HL-60 (cell line): ENCODE measurements around the gene LRP6.

ENCODE experiments used
- DNase-seq, 2 experiments: peaks; one replicate each; pipeline ENCODE4 v3.0.0-alpha.2; 2010 to 2020; ENCODE audit warnings: low read depth in 1 of 2, low spot score in 1 of 2
- H3K27ac ChIP-seq: fragments of 250-450 bp; sonication (Bioruptor Pico); replicated peaks from 2 replicates; pipeline ENCODE4 v1.5.1; 2020; ENCODE audit warnings: mild to moderate bottlenecking, moderate library complexity
- H3K27me3 ChIP-seq: fragments of 250-450 bp; sonication (Bioruptor Pico); 2 replicates; pipeline ENCODE4 v1.5.1; 2021; ENCODE audit warnings: mild to moderate bottlenecking, moderate library complexity; ENCODE audit not compliant: insufficient read depth, poor library complexity, severe bottlenecking
- H3K4me3 ChIP-seq: replicated peaks from 2 replicates; pipeline ENCODE4 v1.5.1; 2011; ENCODE audit warnings: mild to moderate bottlenecking, control low read depth, low read length; ENCODE audit not compliant: insufficient read depth
- GABPA ChIP-seq: IDR thresholded peaks from 2 replicates; pipeline ENCODE4 v1.6.1; 2012; ENCODE audit warnings: low read depth
- POLR2AphosphoS5 ChIP-seq: IDR thresholded peaks from 2 replicates; pipeline ENCODE4 v1.6.1; 2012; ENCODE audit warnings: low read depth
- SPI1 ChIP-seq: IDR thresholded peaks from 2 replicates; pipeline ENCODE4 v1.6.1; 2012; ENCODE audit warnings: low read depth, mild to moderate bottlenecking, borderline replicate concordance
- TF ChIP-seq, protein P1 (sequence below): IDR thresholded peaks from one replicate; pipeline ENCODE4 v1.5.1; 2011; ENCODE audit warnings: low read length, control low read depth, inconsistent platforms; ENCODE audit not compliant: insufficient read depth
- TF ChIP-seq, protein P2 (sequence below): IDR thresholded peaks from 2 replicates; pipeline ENCODE4 v1.6.1; 2012; ENCODE audit warnings: low read depth; ENCODE audit not compliant: insufficient replicate concordance

LRP6 gene

DNA sequence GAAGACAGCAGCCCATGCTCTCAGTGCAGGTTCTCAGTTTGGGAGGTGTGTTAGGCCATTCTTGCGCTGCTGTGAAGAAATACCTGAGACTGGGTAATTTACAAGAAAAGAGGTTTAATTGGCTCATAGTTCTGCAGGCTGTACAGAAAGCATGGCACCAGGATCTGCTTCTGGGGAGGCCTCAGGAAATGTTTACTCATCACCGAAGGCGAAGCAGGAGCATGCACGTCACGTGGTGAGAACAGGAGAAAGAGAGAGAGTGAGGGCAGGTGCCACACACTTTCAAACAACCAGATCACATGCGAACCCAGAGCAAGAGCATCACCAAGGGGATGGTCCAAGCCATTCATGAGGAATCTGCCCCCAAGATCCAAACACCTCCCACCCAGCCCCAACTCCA lies 9.0 kb upstream of the LRP6 start:
- no peak for TF ChIP-seq POLR2AphosphoS5
- TF ChIP-seq, protein P1, sequence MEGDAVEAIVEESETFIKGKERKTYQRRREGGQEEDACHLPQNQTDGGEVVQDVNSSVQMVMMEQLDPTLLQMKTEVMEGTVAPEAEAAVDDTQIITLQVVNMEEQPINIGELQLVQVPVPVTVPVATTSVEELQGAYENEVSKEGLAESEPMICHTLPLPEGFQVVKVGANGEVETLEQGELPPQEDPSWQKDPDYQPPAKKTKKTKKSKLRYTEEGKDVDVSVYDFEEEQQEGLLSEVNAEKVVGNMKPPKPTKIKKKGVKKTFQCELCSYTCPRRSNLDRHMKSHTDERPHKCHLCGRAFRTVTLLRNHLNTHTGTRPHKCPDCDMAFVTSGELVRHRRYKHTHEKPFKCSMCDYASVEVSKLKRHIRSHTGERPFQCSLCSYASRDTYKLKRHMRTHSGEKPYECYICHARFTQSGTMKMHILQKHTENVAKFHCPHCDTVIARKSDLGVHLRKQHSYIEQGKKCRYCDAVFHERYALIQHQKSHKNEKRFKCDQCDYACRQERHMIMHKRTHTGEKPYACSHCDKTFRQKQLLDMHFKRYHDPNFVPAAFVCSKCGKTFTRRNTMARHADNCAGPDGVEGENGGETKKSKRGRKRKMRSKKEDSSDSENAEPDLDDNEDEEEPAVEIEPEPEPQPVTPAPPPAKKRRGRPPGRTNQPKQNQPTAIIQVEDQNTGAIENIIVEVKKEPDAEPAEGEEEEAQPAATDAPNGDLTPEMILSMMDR = no peak
- TF ChIP-seq, protein P2, sequence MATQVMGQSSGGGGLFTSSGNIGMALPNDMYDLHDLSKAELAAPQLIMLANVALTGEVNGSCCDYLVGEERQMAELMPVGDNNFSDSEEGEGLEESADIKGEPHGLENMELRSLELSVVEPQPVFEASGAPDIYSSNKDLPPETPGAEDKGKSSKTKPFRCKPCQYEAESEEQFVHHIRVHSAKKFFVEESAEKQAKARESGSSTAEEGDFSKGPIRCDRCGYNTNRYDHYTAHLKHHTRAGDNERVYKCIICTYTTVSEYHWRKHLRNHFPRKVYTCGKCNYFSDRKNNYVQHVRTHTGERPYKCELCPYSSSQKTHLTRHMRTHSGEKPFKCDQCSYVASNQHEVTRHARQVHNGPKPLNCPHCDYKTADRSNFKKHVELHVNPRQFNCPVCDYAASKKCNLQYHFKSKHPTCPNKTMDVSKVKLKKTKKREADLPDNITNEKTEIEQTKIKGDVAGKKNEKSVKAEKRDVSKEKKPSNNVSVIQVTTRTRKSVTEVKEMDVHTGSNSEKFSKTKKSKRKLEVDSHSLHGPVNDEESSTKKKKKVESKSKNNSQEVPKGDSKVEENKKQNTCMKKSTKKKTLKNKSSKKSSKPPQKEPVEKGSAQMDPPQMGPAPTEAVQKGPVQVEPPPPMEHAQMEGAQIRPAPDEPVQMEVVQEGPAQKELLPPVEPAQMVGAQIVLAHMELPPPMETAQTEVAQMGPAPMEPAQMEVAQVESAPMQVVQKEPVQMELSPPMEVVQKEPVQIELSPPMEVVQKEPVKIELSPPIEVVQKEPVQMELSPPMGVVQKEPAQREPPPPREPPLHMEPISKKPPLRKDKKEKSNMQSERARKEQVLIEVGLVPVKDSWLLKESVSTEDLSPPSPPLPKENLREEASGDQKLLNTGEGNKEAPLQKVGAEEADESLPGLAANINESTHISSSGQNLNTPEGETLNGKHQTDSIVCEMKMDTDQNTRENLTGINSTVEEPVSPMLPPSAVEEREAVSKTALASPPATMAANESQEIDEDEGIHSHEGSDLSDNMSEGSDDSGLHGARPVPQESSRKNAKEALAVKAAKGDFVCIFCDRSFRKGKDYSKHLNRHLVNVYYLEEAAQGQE = no peak
- TF ChIP-seq GABPA = no peak
- TF ChIP-seq SPI1 = no peak
- Histone ChIP-seq H3K4me3 (no peak overlapping the region), H3K27me3 (no peaks in the 10 kb centered on the region), H3K27ac (no peak overlapping the region)
- DNase-seq = no peak

DNA sequence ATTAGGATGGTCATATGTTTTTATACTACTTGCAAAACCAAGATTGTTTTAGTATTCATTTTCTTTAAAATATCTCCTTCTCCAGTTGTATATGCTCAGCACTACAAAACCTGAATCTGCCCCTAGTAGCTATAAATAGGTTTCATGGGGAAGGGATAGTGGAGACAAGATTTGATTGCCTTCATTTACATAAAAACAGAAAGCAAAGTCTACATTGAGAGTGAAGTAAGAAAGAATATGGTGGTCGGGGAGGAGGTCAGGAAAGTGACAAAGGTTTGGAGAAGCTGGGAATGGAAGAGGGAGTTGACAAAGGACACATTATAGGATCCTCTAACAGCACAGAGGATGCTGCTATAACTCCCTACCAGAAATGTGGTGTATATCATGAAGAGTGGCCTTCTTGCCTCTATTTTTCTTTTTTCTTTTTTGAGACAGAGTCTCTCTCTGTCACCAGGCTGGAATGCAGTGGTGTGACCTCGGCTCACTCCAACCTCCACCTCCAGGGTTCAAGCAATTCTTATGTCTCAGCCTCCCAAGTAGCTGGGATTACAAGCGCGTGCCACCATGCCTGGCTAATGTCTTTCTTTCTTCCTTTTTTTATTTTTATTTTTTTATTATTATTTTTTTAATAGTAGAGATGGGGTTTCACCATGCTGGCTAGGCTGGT lies 6.6 kb upstream of the LRP6 start:
- no peak for TF ChIP-seq POLR2AphosphoS5
- no peak for TF ChIP-seq SPI1
- TF ChIP-seq, protein P2 = no peak
- TF ChIP-seq, protein P1 = no peak
- no peak for TF ChIP-seq GABPA
- Histone ChIP-seq H3K27me3 (no peaks in the 10 kb centered on the region), H3K4me3 (no peak overlapping the region), H3K27ac (no peak overlapping the region)
- no peak for DNase-seq

DNA sequence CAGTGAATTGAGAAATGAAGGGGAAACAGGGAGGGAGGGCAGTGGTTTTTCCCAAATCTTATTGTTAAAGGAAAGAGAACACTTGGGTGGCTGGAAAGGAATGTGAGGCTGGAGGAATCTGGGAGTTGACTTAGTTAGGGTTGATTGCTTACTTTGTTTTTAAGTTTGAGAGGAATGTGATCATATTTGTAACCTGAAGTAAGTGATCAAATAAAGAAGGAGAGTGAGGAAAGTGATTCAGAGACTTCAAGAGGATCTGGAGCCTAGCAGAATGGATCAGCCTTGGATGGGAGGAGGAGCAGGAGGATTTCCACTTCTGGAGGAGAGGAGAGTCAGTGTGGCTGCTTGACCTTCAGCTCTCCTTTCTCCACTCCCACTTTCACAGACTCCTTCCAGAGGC lies 6.0 kb upstream of the LRP6 start:
- H3K27me3 ChIP-seq = peaks cover under 1% of the 10 kb centered on the region
- no peak overlapping the region for H3K4me3 ChIP-seq
- H3K27ac ChIP-seq = no peak overlapping the region
- no peak for DNase-seq
- TF ChIP-seq POLR2AphosphoS5 = no peak
- TF ChIP-seq GABPA = no peak
- TF ChIP-seq SPI1 = no peak
- TF ChIP-seq, protein P1 = no peak
- TF ChIP-seq, protein P2 = no peak
